MCF 10A (cell line): ENCODE data around the gene TMEM168. TPM values are rescaled to one million over a fixed set of nuclear protein-coding genes. Genes with fewer than 3 reads are reported as not detected.
A peak's percentile ranks its signal among the peaks of the same experiment; 100 is the strongest.

Experiments used
- BruUV-seq: library from RNA; stranded (reverse); fragments of 400-500 nt; replicated peaks from 2 replicates; lab custom pipeline; 2021; lab: Mats Ljungman, UMichigan
- CTCF ChIA-PET: fragments of 300-600 bp; sonication (Branson Sonifier 250); formaldehyde crosslinking; extraction: SDS; loops from one replicate; lab custom pipeline; 2021; ENCODE audit warnings: antibody characterized with exemption, inconsistent platforms; lab: Yijun Ruan, JAX
- POLR2A ChIA-PET: fragments of 300-600, 350-650 bp; sonication (Branson Sonifier 250); formaldehyde crosslinking; extraction: SDS; loops from one replicate; lab custom pipeline; 2020; ENCODE audit warnings: antibody characterized with exemption, inconsistent platforms; lab: Yijun Ruan, JAX
- DNase-seq: peaks from one replicate; pipeline ENCODE4 v3.0.0-alpha.2; 2018; ENCODE audit not compliant: unreplicated experiment
- H3K27ac Mint-ChIP-seq: one replicate; pipeline ENCODE4 v1.8.0; 2022; ENCODE audit warnings: mild to moderate bottlenecking, low read depth, mixed read lengths; ENCODE audit not compliant: unreplicated experiment
- H3K27me3 Mint-ChIP-seq: one replicate; pipeline ENCODE4 v1.8.0; 2022; ENCODE audit warnings: mixed read lengths; ENCODE audit not compliant: insufficient read depth, unreplicated experiment
- H3K36me3 Mint-ChIP-seq: one replicate; pipeline ENCODE4 v1.8.0; 2022; ENCODE audit warnings: mild to moderate bottlenecking, moderate library complexity, mixed read lengths; ENCODE audit not compliant: insufficient read depth, unreplicated experiment
- H3K4me1 Mint-ChIP-seq: one replicate; pipeline ENCODE4 v1.8.0; 2022; ENCODE audit warnings: mixed read lengths; ENCODE audit not compliant: insufficient read depth, unreplicated experiment
- H3K4me3 Mint-ChIP-seq: one replicate; pipeline ENCODE4 v1.8.0; 2022; ENCODE audit warnings: mild to moderate bottlenecking, moderate library complexity, mixed read lengths; ENCODE audit not compliant: unreplicated experiment
- H3K9me3 Mint-ChIP-seq: one replicate; pipeline ENCODE4 v1.8.0; 2022; ENCODE audit warnings: mixed read lengths; ENCODE audit not compliant: unreplicated experiment
- CTCF ChIP-seq: fragments of 200-600 bp; IDR thresholded peaks from one replicate; pipeline ENCODE4 v1.8.0; 2022; ENCODE audit warnings: antibody characterized with exemption, mild to moderate bottlenecking; ENCODE audit not compliant: unreplicated experiment
- intact Hi-C: fragments of 100-400 bp; cut with micrococcal nuclease; formaldehyde crosslinking; loops from 2 replicates; pipeline ENCODE4 v1.14.1; 2022
- total RNA-seq: library from RNA; stranded (reverse); gene quantifications from 2 replicates; pipeline ENCODE4 v1.2.3, GENCODE V29; 2022

Gene TMEM168
- total RNA-seq, 1 experiment from 2014 or later, result 32.5 TPM

- no peak overlapping the region for H3K27ac Mint-ChIP-seq
- no peak for TF ChIP-seq CTCF
- no peaks in the 10 kb centered on the region for H3K9me3 Mint-ChIP-seq
- H3K27me3 Mint-ChIP-seq, result no peaks in the 10 kb centered on the region
- H3K36me3 Mint-ChIP-seq, result no peaks in the 10 kb centered on the region
- intact Hi-C loops, result no loop called here
- DNase-seq, result no peak
- no TSS peak for BruUV-seq
- H3K4me1 Mint-ChIP-seq, result peaks cover 7% of the 10 kb centered on the region
- H3K4me3 Mint-ChIP-seq, result no peak overlapping the region
- POLR2A ChIA-PET, result no interaction called here
- CTCF ChIA-PET, result no interaction called here
These were observed 64.1 kb downstream of the TMEM168 start for GRCh38 chr7:112726076-112726475.

GRCh38 chr7:112723416-112723815 lies 66.8 kb downstream of the TMEM168 start:
- ChIA-PET CTCF (no interaction called here), POLR2A (no interaction called here)
- TF ChIP-seq CTCF, result no peak
- Mint-ChIP-seq H3K4me1 (peaks cover 7% of the 10 kb centered on the region), H3K9me3 (no peaks in the 10 kb centered on the region), H3K27me3 (no peaks in the 10 kb centered on the region), H3K36me3 (no peaks in the 10 kb centered on the region), H3K27ac (peak overlapping the region; percentile 3), H3K4me3 (no peak overlapping the region)
- no peak for DNase-seq
- intact Hi-C loops, result no loop called here
- no TSS peak for BruUV-seq

- Mint-ChIP-seq H3K27ac (no peak overlapping the region), H3K4me1 (peaks cover 7% of the 10 kb centered on the region), H3K27me3 (no peaks in the 10 kb centered on the region), H3K9me3 (no peaks in the 10 kb centered on the region), H3K36me3 (no peaks in the 10 kb centered on the region), H3K4me3 (no peak overlapping the region)
- DNase-seq, result no peak
- intact Hi-C loops, result no loop called here
- ChIA-PET CTCF (no interaction called here), POLR2A (no interaction called here)
- no peak for TF ChIP-seq CTCF
- BruUV-seq, result no TSS peak
These were observed 68.8 kb downstream of the TMEM168 start for GRCh38 chr7:112721366-112721765.

GRCh38 chr7:112715525-112715924 lies 74.7 kb downstream of the TMEM168 start:
- DNase-seq, result no peak
- no peaks in the 10 kb centered on the region for H3K9me3 Mint-ChIP-seq
- POLR2A ChIA-PET, result interaction anchor here (0.5 kb wide), 1 partner anchor 16 kb away, joined by 3 read pairs; no protein-coding TSS in a partner anchor
- H3K27me3 Mint-ChIP-seq, result no peaks in the 10 kb centered on the region
- BruUV-seq, result no TSS peak
- no peak overlapping the region for H3K4me3 Mint-ChIP-seq
- TF ChIP-seq CTCF, result no peak
- intact Hi-C loops, result no loop called here
- no peak overlapping the region for H3K27ac Mint-ChIP-seq
- H3K36me3 Mint-ChIP-seq, result no peaks in the 10 kb centered on the region
- CTCF ChIA-PET, result no interaction called here
- H3K4me1 Mint-ChIP-seq, result no peaks in the 10 kb centered on the region
